ENCODE results near the gene KIF3A.

KIF3A gene

DNA sequence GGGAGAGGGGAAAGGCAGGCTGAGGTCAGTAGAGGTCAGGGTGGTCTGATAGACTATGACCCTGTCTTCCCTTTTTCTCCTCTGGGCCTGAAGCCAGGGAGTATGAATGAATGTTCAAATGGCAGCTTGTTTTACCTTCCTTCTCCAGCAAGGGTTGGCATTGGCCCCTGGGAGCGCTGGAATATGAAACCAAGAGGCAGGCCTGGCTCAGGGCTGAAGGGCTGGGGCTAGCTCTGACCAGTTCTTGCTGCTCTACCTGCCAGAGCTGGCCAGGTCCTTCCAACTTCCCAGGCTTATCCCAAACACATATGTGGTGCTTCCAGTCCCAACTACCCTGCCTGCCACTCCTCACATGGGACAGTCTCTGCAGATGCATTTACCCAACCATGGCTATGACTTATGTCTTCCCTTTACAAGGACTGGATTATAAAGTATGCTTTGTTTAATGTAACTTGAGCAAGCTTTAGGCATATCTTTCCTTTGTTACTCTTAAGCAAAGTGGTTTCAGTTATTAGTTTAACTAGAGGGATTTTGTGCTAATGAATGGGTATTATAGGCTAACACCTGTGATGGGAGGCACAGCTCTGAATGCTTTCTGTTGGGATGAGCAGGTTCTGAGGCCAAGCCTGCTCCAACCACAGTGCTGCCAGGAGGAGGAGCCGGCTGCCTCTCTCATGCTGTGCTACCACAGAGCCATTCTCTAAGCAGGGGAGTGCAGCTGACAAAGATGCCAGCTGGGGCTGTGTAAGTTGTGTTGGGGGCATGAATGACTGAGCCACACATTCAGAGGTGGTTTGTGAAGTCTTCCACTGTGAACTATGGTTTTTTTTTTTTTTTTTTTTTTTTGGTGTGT is 16.0 kb upstream of the KIF3A start:
- no peak for DNase-seq

DNA sequence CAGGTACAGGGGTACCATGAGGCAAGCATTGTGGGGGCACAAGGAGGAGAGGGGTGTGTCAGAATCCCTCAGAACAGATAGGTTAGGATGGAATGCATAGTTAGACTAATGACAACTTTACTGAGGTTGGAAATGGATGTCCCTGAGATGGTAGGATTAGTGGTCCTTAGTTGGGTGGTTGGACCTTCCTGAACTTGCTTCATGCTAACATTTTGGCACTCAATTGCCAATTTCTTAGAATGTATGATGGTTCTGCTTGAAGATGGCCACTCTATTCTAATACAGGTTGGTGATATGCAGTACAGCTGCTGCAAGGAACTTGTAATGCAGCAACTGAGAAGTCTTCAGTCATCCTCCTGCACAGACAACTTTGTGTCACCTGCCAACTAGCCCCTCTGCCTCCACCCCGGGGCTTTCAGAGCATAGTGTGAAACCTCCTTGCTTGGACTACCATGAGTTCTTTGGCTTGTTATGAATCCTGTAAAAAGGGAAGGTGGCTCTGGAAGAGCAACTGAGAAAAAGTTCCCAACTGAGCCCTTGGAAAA is 15.3 kb upstream of the KIF3A start:
- DNase-seq = no peak

DNA sequence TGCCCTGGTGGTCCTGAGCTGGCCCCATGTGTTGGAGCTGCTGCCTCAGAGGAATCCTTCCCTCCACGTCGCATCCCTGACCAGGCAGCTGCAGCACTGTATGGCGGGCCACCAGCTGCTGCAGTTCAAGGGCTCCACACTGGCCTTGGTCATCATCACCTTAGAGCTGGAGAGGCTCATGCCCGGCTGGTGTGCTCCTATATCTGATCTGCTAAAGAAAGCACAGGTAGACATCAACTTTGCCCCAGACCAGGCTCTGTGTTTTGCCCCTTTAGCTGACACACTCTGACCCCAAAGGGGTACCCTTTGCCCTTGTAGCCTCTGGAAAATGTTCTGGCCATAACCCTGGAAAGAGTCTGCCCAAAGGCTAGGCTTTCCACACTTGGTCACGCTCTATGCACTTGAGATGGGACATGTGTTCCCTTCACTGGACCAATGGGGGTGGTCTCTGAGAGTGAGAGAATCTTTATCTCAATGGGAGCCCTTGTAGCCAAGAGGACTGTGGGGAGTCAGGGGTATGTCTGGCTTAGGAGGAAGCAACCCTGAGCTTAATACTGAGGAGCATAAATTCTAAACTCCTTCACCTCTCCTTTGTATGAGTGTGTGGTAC is 14.7 kb upstream of the KIF3A start:
- DNase-seq = no peak

DNA sequence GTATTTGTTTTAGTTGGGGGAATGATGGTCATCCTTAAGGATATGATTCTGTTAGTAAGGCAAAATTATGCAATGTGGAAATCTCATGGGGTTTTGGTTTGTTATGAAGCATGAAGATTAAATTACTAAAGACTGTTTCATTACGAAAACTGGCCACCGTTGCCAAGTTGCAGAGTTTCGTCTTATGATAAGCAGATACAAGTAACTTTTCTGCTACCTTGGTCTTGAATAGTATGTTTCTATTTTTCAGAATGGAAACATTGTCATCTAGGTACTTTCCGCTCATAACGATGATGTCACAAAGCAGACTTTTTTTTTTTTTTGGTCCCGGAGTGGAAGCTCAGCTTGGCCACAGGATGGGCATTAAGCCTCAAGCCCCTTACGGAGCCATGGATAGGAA is 14.1 kb upstream of the KIF3A start:
- DNase-seq = no peak

DNA sequence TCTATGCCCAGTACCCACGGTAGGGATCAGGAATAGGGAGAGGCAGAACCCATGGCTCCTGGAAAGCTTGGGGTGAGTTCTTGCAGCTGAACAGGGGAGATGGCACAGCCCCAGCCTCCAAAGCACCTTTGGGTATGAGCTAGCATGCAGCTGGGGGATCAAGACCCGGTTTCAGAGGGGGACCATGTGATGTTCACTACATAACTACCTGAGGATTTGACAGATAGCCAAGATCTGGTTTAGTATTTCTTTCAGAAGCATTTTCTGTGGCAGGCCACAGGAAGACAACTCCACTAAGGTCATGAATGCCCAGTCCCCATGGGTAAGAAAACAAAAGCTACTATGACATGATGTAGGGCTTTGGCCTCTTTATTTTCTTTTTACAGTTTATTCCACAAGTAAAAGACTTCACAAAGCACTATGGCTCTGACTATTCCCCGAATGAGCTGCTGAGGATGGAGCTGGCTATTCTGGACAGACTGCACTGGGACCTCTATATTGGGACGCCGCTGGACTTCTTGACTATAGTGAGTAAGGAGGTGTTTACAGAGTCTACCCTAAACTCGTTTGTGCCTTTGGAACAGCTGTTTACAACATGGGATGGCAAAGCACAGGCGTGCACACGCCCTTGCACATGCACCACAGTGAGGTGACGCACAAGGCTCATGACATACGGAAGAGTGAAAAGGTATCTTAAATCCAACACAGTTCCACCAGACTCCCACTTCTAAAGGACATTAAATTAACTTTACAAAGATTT is 13.3 kb upstream of the KIF3A start:
- no peak for DNase-seq

DNA sequence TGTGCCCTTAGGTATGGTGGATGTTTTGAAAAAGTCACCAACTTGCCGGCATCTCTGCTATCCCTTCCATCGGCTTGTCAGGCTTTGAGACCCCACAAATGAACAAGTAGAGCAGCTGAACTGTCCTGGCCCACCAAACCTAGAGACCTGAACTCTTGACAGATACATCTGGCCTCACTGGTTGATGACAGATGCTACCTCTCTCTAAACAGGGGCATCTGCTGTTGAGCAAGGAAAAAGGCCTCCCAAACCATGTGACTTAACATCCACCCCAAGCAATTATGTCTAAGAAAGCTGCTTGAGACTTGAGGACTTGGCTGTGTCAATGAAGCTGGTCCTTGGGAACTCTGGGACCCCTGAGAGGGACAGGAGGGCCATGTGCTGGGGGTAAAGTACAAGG is 12.2 kb upstream of the KIF3A start:
- no peak for DNase-seq

DNA sequence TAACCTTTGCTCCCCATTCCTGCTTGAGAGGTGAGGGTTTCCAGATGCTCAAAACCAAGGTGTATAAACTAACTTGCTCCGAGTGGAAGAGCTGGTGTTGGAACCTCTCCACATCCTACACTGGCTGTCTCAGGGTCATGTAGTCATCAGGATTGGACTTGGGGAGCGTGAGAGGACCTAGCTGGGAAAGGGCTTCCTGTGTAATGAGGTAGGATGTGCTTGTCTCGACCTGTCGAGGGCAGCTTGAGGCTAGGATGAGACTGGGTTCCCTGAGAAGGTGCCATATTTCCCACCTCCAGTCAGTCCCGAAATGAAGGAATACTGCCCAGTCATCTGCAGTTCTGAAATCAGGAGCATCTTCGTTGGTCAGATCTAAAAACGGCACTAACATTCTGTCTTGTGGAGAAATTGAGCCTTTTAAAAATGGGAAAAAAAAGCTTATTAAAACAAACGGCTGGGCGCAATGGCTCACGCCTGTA is 11.2 kb upstream of the KIF3A start:
- no peak for DNase-seq

DNA sequence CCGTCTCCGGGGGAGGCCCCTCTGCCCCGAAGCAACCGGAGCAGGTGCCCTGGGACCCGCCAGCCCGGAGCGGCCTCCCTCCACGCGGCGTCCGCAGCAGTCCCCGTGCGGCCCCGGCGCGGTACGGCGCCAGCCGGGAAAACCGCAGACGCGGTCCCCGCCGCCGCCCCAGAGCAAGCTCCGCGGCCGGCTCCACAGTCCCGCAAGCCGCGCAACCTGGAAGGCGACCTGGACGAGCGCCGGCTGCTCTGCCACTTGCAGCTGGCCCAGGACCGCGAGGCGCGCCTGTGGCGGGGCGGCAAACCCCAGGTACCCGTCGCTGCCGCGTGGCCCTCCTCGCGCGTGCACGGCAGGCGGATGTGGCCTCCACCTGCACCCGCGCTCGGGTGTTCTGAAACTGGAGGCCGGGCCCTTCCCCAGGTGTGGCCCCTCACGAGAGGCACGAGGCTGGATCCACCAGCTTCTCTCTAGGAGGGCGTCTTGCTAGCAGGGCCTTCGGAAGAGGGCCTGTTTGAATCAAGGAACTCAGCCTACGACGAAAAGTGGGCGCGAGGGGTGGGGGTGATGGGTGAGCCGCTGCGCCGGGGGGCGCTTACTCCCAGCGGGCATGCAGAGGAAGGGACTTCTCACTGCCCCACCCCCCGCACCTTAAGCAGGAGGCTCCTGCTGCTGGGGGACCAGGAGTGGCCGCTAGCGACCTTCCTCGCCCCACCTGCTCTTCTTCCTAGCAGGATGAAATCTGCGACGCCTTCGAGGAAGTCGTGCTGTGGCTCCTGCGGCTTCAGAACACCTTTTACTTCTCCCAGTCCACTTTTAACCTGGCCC is 10.5 kb upstream of the KIF3A start:
- peak; percentile 60 for DNase-seq

DNA sequence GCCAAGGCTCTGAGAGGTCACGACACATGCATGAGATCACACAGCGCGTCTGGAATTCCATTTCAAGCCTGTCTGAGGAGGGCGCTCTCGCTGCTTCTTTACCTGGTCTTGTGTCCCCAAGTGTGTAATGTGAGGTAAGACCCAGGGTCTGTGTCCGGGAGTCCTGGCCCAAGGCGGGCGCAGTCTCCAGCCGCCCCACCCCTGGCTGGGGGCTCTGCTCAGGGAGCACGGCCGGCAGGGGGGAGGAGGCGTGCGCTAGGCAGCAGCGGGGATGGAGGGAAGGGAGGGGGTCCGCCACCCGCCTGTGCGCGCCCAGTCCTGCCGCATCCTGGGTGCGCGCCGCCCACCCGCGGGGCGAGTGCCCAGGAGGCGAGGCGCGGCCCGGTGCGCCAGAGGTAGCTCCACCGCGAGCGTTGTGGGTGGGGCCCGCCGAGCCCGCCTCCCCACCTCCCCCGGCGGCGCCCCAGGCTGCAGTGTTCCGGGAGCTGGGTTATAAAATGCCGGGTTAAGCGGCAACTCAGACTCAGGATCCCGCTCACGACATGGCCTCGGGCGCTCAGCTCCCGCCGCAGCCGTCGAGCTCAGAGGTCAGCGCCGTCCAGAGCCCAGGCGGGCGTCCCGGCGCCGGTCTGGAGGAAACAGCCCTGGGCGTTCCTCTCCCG is 9.7 kb upstream of the KIF3A start, which contains the start of gene CCNI2:
Gene CCNI2, plus strand, starts transcription at position 473 of the 662 bp plus-strand sequence. Its CDS starts 70 bp downstream, at position 543.
- DNase-seq = peak; percentile 75

DNA sequence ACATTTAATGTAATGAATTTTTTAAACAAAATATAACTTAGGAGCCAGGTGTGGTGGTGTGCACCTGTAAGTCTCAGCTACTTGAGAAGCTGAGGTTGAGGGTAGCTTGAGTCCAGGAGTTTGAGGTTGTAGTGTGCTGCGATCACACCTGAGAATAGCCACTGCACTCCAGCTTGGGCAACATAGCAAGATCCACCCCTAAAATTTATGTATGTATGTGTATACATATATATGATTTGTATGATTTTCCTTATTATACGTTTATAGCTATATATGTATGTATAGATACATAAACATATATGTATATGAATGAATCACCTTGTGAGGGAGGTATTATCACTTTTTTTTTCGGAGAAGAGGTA is 9.2 kb upstream of the KIF3A start:
- no peak for DNase-seq

DNA sequence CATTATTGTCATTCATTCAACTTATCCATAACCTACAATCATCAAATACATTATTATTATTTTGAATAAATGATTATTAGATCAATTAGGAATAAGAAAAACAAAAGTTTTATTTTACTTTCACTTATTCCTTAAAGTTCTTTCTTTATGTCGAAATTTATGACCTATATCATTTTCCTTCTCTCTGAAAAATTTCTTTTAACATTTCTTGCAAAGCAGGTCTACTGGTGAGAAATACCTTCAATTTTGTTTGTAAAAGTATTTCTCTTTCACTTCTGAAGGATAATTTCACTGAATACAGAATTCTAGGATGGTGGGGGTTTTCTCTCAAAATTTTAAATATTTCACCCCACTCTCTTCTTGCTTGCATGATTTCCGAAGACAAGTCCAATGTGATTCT is 7.3 kb upstream of the KIF3A start:
- no peak for DNase-seq

DNA sequence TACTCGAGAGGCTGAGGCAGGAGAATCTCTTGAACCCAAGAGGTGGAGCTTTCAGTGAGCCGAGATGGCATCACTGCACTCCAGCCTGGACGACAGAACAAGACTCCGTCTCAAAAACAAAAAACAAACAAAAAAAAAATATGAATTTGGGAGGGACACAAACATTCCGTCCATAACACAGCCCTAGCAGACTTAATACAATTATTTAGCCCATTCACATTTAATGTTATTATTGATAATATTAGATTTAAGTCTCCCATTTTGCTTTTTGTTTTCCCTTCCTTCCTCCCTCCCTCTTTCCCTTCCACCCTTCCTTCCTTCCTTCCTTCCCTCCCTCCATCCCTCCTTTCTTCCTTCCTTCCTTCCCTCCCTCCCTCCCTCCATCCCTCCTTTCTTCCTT is 5.3 kb upstream of the KIF3A start:
- no peak for DNase-seq

DNA sequence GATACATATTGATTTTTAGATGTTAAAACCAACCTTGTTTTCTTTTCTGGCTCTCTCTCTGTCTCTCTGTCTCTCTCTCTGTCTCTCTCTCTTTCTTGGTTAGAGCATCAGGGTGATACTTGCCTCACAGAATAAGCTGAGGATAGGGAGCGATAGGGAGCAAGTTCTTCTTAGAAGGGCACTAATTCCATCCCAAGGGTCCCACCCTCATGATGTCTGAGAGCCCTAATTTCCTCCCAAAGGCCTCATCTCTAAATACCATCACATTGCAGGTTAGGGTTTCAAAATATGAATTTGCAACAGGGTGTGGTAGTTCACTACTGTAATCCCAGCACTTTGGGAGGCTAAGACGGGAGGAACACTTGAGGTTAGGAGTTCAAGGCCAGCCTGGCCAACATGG is 4.8 kb upstream of the KIF3A start:
- no peak for DNase-seq

DNA sequence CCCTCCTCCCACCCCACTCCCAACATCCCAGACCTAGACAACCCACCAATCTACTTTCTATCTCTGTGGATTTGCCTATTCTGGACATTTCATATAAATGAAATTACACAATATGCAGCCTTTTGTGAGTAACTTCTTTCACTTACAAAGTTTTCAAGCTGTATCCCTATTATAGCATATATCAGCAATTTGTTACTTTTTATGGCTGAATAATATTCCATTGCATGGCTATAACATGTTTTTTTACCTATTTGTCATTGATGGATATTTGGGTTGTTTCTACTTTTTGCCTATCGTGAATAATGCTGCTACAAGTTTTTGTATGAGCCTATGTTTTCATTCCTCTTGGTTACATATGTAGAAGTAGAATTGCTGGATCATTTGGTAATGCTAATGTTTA is 1.9 kb upstream of the KIF3A start:
- no peak for DNase-seq

DNA sequence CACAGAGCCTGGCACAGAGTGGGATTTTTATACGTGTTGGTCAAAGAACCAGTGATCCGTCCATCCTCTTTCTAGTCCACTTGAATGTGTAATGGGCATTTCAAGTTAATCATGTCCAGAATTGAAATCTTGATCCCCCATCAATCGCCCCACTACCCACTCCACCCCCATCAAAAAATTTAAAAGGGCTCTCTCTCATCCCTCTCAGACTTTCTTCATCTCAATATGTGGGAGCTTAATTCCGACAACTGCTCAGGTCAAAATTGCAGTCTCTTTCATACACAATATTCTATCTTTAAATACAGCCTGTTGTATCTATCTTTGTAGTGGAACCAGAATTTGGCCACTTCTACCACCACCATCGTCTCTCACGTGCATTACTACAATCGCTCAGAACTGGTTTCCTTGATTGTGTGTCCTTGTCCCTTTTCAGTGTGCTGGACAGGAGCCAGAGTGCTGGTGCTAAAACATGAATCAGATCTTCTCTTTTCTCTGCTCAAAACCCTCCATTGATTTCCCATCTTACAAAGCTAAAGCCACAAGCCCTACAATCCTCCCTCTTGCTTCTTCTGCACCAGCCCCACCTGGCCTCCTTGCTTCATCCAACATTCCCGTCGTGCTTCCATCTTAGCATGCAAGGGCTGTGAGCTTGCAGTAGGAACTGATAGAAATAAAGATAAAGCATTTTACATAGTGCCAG is 786 bp upstream of the KIF3A start:
- no peak for DNase-seq

DNA sequence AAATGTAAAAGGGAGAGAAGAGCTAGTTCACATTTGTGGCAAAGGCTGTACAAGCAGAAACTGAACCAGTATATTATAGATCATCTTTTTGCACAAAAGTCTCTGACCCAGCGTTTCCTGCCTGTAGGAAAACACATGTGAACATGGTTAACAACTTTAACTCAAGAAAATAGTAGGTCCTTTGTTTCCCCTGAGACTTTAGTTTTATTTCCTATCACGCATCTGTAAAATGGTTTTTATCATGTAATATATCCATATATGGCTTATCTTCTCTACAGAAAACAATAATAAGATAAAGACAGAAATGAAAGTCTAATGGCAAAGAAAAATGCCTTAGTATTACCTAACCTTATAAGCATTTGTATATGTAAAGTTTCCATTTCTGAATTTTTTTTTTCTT is 2.7 kb downstream of the KIF3A start:
- no peak for DNase-seq

DNA sequence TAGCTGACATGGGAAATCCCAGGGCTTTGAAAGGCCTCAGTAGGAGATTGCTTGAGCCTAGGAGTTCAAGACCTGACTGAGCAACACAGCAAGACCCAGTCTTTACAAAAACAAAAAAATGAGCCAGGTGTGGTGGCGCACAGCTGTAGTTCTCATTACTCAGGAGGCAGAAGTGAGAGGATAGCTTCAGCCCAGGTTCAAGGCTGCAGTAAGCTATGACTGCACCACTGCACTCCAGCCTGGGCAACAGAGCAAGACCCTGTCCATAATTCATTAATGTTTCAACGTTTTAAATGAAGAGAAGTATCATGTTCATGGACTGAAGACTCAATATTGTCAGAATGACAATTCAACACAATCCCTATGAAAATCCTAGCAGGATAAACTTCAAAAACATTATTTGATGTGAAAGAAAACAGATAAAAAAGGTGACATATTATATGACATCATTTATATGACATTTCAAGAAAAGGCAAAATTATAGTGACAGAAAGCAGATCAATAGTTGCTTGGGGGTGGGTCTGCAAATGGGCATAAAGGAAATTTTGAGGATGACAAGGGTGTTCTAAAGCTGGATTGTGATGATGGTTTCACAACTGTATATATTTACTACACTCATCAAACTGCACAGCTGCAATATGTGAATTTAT is 3.7 kb downstream of the KIF3A start:
- no peak for DNase-seq

DNA sequence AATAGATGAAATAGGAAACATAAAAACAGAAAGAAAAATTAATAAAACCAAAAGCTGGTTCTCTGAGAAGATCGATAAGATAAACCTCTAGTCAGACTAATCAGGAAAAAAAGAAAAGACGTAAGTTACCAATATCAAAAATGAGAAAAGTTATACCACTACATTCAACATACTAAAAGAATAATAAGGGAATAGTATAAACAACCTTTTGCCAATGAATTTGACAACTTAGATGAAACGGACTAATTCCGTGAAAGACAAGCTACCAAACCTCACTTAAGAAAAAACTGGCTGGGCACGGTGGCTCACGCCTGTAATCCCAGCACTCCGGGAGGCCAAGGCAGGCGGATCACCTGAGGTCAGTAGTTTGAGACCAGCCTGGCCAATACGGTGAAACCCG is 7.5 kb downstream of the KIF3A start:
- no peak for DNase-seq

DNA sequence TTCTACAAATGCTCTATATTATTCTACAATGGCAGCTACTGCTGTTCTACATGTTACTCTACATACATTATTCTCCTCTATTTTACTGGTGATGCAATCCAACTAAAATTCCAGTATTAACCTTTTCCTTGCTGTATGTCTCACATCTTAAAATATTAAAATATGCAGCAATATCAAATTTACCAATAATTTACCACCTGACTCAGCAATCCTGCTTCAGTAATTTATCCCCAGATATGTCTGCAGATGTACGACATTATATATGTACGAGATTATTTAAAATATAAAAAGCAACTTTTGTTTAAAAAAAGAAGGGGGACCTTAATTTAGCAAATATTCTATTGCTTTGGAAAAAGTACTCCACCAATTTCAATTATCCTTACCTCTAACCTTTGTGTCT is 11.6 kb downstream of the KIF3A start:
- no peak for DNase-seq

DNA sequence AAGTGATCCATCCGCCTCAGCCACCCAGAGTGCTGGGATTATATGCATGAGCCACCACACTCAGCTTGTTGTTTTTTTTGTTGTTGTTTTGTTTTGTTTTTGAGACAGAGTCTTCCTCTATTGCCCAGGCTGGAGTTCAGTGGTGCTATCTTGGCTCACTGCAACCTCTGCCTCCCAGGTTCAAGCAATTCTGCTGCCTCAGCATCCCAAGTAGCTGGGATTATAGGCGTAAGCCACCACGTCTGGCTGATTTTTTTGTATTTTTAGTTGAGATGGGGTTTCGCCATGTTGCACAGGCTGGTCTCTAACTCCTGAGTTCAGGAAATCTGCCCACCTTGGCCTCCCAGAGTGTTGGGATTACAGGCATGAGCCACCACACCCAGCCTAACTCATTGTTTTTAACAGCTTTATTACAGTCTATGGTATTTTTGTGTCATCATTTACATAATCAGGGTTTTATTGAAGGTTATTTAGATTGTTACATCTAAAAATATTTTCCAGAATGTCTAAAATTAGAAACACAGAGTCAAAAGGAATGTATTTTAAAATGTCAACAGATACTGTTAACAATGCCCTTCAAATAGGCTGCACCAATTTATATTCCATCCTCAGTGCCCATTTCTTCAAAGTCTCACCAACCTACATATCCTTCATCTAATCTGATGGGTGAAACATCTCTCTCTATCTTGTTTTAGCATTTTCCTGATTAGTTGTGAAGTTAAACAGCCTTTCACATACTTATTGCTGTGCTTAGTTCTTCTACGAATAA is 18.6 kb downstream of the KIF3A start:
- DNase-seq = no peak
